ENCODE data around the gene FAM81B.

Gene FAM81B

DNA sequence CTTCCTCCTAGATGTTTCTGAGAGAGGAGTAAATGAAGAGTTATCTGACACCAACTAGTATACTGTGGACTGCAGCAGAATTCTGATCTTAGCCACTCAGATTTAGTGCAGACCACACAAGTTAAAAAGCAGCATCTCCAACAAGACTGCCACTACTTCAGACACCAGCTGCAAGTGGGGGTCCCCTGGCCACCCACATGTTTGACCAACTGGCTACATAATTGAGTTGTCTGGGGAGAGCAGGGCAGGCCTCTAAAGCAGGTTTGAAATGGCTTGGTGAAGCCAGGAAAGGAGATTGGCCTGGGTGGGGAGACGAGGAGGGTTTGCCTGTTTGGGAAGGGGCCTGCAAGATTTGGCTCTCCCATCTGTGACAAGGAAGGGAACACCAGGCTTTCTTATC is 40.5 kb upstream of the FAM81B start:
- H3K4me2 ChIP-seq (ENCODE audit: low read depth, low read length, poor library complexity, severe bottlenecking) = no peak overlapping the region
- no peak overlapping the region for H3K27ac ChIP-seq (ENCODE audit: low read depth, low read length)
- TF ChIP-seq EZH2phosphoT487 (conservative IDR thresholded peaks at IDR 0.05; ENCODE audit: low read length) = no peak
- TF ChIP-seq, protein P1, sequence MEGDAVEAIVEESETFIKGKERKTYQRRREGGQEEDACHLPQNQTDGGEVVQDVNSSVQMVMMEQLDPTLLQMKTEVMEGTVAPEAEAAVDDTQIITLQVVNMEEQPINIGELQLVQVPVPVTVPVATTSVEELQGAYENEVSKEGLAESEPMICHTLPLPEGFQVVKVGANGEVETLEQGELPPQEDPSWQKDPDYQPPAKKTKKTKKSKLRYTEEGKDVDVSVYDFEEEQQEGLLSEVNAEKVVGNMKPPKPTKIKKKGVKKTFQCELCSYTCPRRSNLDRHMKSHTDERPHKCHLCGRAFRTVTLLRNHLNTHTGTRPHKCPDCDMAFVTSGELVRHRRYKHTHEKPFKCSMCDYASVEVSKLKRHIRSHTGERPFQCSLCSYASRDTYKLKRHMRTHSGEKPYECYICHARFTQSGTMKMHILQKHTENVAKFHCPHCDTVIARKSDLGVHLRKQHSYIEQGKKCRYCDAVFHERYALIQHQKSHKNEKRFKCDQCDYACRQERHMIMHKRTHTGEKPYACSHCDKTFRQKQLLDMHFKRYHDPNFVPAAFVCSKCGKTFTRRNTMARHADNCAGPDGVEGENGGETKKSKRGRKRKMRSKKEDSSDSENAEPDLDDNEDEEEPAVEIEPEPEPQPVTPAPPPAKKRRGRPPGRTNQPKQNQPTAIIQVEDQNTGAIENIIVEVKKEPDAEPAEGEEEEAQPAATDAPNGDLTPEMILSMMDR (IDR thresholded peaks at IDR 0.05; ENCODE audit: insufficient read depth, low read length, poor library complexity, severe bottlenecking) = no peak
- no peaks in the 10 kb centered on the region for H4K20me1 ChIP-seq (ENCODE audit: low read depth, low read length)
- no peak overlapping the region for H3K4me3 ChIP-seq (ENCODE audit: insufficient read depth, low read length, poor library complexity, severe bottlenecking)
- H3K9me3 ChIP-seq (ENCODE audit: insufficient read depth, low read length) = no peaks in the 10 kb centered on the region
- no peaks in the 10 kb centered on the region for H3F3A ChIP-seq (ENCODE audit: insufficient read depth)
- no peaks in the 10 kb centered on the region for H3K36me3 ChIP-seq (ENCODE audit: low read length)
- no peaks in the 10 kb centered on the region for H3K27me3 ChIP-seq (ENCODE audit: low read length)
- H3K79me2 ChIP-seq (ENCODE audit: insufficient read depth, low read length) = no peaks in the 10 kb centered on the region
- no peak overlapping the region for H2AFZ ChIP-seq (ENCODE audit: low read depth, low read length, severe bottlenecking)
- no peaks in the 10 kb centered on the region for H3K9me2 ChIP-seq (replicated peaks; ENCODE audit: insufficient read depth, low read length)
- no peak overlapping the region for H3K9ac ChIP-seq (ENCODE audit: low read length)

DNA sequence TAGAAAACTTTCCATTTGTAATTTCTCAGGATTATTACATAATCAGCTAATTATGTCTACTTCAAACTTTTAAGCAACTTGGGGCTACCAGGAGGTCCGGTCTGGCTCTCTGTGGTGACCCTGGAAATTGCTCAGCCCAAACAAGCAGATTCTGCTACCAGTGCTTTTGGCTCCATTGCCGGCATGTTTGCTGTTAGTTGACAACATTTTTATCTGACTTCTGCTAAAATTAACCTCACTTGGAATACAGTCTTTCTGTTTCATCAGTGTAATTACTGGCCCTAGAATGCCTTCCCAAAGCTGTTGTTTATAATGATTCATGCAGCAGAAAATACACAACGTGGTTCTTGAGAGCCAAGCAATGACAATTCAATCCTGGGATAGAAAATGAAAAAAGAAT is 38.5 kb upstream of the FAM81B start:
- Histone ChIP-seq H4K20me1 (ENCODE audit: low read depth, low read length) (no peaks in the 10 kb centered on the region), H3K9me2 (replicated peaks; ENCODE audit: insufficient read depth, low read length) (no peaks in the 10 kb centered on the region), H3K27me3 (ENCODE audit: low read length) (no peaks in the 10 kb centered on the region)

DNA sequence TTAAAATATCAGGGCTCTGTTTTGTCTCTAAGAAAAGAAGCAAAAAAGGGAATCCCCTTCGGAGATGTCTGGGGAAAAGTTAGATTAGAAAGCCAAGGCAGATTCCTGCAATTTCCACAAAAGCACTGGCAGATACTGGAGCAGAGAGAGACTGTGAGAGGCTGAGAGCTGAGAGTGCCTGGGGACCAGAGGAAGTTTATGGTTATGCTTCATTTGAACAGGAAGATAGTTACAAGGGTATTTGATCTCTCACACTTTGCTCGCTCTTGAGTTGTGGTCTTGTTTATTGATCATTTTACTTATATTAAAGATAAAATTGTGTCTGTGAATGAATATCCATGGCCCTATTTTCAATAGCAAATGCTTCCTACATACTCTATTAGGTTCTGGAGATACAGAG is 32.8 kb upstream of the FAM81B start:
- TF ChIP-seq EZH2phosphoT487 (conservative IDR thresholded peaks at IDR 0.05; ENCODE audit: low read length) = no peak
- TF ChIP-seq, protein P1 (IDR thresholded peaks at IDR 0.05; ENCODE audit: insufficient read depth, low read length, poor library complexity, severe bottlenecking) = no peak
- Histone ChIP-seq H3K4me2 (ENCODE audit: low read depth, low read length, poor library complexity, severe bottlenecking) (no peak overlapping the region), H3K79me2 (ENCODE audit: insufficient read depth, low read length) (no peaks in the 10 kb centered on the region), H3K27me3 (ENCODE audit: low read length) (no peaks in the 10 kb centered on the region), H3K27ac (ENCODE audit: low read depth, low read length) (no peak overlapping the region), H3K9me3 (ENCODE audit: insufficient read depth, low read length) (no peaks in the 10 kb centered on the region), H3F3A (ENCODE audit: insufficient read depth) (no peaks in the 10 kb centered on the region), H3K9ac (ENCODE audit: low read length) (no peak overlapping the region), H4K20me1 (ENCODE audit: low read depth, low read length) (no peaks in the 10 kb centered on the region), H3K4me3 (ENCODE audit: insufficient read depth, low read length, poor library complexity, severe bottlenecking) (no peak overlapping the region), H2AFZ (ENCODE audit: low read depth, low read length, severe bottlenecking) (no peak overlapping the region), H3K9me2 (replicated peaks; ENCODE audit: insufficient read depth, low read length) (no peaks in the 10 kb centered on the region), H3K36me3 (ENCODE audit: low read length) (no peaks in the 10 kb centered on the region)

More for the DNA sequence above, 38.5 kb upstream of the FAM81B start:
- H3K9ac ChIP-seq (ENCODE audit: low read length) = no peak overlapping the region
- H3K4me3 ChIP-seq (ENCODE audit: insufficient read depth, low read length, poor library complexity, severe bottlenecking) = no peak overlapping the region
- no peak overlapping the region for H2AFZ ChIP-seq (ENCODE audit: low read depth, low read length, severe bottlenecking)
- no peaks in the 10 kb centered on the region for H3F3A ChIP-seq (ENCODE audit: insufficient read depth)
- no peak overlapping the region for H3K4me2 ChIP-seq (ENCODE audit: low read depth, low read length, poor library complexity, severe bottlenecking)
- no peak overlapping the region for H3K27ac ChIP-seq (ENCODE audit: low read depth, low read length)
- no peaks in the 10 kb centered on the region for H3K79me2 ChIP-seq (ENCODE audit: insufficient read depth, low read length)
- no peaks in the 10 kb centered on the region for H3K9me3 ChIP-seq (ENCODE audit: insufficient read depth, low read length)
- no peaks in the 10 kb centered on the region for H3K36me3 ChIP-seq (ENCODE audit: low read length)
- TF ChIP-seq, protein P1 (IDR thresholded peaks at IDR 0.05; ENCODE audit: insufficient read depth, low read length, poor library complexity, severe bottlenecking) = no peak
- TF ChIP-seq EZH2phosphoT487 (conservative IDR thresholded peaks at IDR 0.05; ENCODE audit: low read length) = no peak
